GM12891 (cell line): ENCODE measurements around the gene OR2T29. TPM values are rescaled to one million over a fixed set of nuclear protein-coding genes. Genes with fewer than 3 reads are reported as not detected.
"Not testable (repeated sequence)": the region's sequence is repeated elsewhere in the genome, so short reads cannot be mapped to it uniquely, and the experiment has no call there.

Experiments
- DNase-seq: peaks from one replicate; pipeline ENCODE4 v3.0.0; 2011; ENCODE audit warnings: low spot score; ENCODE audit not compliant: insufficient read length
- FAIRE-seq: peaks from 2 replicates; lab custom pipeline; 2011; peaks lifted over from hg19 to GRCh38; lab: Jason Lieb, UNC
- PAX5 ChIP-seq: IDR thresholded peaks from 2 replicates; pipeline ENCODE4 v1.6.1; 2011; ENCODE audit warnings: low read length, moderate library complexity, mild to moderate bottlenecking; ENCODE audit not compliant: insufficient read depth, severe bottlenecking
- POLR2A ChIP-seq: IDR thresholded peaks from 2 replicates; pipeline ENCODE4 v1.6.1; 2011; ENCODE audit warnings: low read depth, low read length, control low read depth
- POLR2AphosphoS5 ChIP-seq: IDR thresholded peaks from 2 replicates; pipeline ENCODE4 v1.6.1; 2011; ENCODE audit warnings: low read depth, low read length, control low read depth
- POU2F2 ChIP-seq: IDR thresholded peaks from 2 replicates; pipeline ENCODE4 v1.6.1; 2011; ENCODE audit warnings: low read depth, mild to moderate bottlenecking, control low read depth, low read length, moderate library complexity
- SPI1 ChIP-seq: IDR thresholded peaks from 2 replicates; pipeline ENCODE4 v1.6.1; 2011; ENCODE audit warnings: low read depth, low read length, control low read depth
- TAF1 ChIP-seq: IDR thresholded peaks from 2 replicates; pipeline ENCODE4 v1.6.1; 2011; ENCODE audit warnings: low read depth, low read length, control low read depth
- polyA plus RNA-seq: library from polyadenylated mRNA; unstranded; fragments of >200 nt; gene quantifications from one replicate; pipeline ENCODE4 v1.2.1, GENCODE V29; 2012; ENCODE audit warnings: low read depth, missing spikeins, inconsistent platforms; ENCODE audit not compliant: missing spikeins

OR2T29 gene, protein sequence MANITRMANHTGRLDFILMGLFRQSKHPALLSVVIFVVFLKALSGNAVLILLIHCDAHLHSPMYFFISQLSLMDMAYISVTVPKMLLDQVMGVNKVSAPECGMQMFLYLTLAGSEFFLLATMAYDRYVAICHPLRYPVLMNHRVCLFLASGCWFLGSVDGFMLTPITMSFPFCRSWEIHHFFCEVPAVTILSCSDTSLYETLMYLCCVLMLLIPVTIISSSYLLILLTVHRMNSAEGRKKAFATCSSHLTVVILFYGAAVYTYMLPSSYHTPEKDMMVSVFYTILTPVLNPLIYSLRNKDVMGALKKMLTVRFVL
- 0.82 TPM for polyA plus RNA-seq

DNA sequence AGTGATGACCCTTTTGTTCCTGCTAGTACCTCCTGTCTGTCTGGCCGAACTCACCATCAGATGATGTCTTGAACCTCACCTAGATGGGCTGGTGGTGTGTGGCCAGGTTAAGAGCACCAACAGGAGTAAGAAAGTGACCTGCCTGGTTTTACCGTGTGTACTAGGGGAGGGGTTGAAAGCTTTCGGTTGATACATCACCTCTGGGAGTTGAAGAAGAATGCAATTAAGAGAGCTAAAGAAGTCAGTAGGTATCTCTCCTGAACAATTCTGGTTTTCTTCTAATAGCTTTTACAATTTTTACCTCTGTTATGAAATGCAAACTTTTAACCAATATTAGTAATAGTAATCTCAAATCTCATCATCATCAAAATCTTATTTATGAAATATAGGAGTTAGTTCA lies at the start of gene OR2T29:
OR2T29 (minus strand) TSS at position 101 of the 400 bp plus-strand sequence. CDS start 3,281 bp downstream, outside the sequence.
- not testable (repeated sequence) for DNase-seq, FAIRE-seq

DNA sequence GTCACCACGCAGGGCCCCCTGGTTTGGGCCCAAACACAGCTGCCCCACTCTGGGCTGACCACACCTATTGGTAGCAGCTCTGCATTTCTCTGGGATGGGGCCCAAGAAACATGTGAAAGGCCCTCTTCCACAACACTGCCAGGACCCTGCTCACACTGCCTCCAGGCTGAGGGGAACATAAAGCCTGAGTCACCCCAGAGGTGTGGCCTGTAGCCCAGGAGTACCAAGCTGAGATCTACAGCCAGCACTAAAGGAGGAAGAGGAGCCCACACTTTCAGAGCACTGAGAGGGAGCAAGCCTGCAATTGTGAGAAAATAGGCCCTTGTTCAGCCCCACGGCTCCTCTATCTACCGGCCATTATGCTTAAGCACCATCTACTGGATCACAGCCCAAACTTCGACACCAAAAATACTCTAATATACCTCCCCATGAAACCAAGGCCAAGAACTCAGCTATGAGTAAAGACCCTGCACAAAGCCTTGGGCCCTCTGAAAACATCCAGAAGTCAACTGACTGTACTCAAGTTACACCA lies 49.4 kb upstream of the OR2T29 start:
- no peak for FAIRE-seq
- TF ChIP-seq POLR2AphosphoS5 (no peak), PAX5 (no peak), POLR2A (no peak), SPI1 (no peak), POU2F2 (no peak), TAF1 (no peak)
- DNase-seq: no peak

DNA sequence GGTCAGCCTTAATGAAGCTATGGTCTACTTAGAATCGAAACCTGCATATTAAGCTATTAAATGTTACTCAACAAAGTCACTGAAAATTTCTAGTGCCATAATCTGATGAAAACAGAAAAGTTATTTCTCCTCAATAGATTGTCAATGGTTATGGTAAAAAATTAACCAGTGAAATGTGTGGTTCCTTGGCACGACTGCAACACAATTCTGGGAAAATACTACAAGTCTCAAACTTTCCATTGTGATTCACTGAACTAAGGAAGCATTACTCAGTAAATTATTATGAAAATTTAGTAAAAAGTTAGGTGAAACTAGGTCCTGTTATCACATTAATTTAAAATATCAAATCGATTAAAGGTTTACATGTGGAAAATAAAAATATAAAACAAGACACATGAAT lies 47.7 kb upstream of the OR2T29 start:
- no peak for DNase-seq
- TF ChIP-seq SPI1 (no peak), TAF1 (no peak), POLR2AphosphoS5 (no peak), POLR2A (no peak), POU2F2 (no peak), PAX5 (no peak)
- FAIRE-seq: no peak

DNA sequence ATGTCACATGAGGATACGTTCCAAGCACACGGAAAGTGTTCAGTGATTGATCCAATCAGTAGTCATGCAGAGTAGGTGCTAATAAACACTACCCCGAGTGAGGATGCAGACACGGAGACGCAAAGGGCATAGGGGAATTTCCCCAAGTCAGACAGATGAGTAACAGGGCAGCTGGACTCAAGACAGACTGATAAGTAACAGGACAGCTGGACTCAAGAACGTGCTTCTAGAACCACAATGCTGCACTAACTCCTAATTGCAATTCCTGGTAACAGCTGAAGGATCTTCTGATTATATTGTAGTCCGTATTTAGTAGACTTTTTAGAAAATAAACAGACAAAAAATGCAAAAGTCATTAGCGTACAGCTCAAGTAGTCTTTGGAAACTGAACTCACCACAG lies 36.8 kb upstream of the OR2T29 start:
- TF ChIP-seq POLR2A: no peak
- TF ChIP-seq POLR2AphosphoS5: no peak
- TF ChIP-seq POU2F2: no peak
- no peak for TF ChIP-seq TAF1
- no peak for TF ChIP-seq PAX5
- TF ChIP-seq SPI1: no peak
- DNase-seq (no peak), FAIRE-seq (no peak)

DNA sequence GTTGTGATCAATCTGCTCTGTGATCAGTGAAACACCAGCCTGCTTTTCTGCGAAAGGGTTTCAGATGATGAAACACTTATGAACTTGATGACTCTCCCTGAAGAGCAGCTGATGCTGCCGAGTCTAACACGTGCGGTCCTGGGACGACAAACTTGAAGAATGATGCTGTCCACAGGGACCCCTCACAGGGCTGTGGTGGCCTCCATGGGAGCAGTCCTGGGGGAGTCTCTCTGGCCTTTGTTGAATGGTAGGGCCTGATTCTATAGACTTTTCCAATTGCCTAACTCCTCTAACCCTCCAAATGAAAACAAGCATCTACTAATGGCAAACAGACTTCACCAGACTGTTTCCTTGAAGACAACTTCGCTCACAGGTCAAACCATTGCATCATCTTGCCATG lies 35.0 kb upstream of the OR2T29 start, which contains the start of gene OR2T10:
OR2T10 (minus strand) TSS at position 112 of the 400 bp plus-strand sequence. CDS start 3,932 bp downstream, outside the sequence.
- TF ChIP-seq POU2F2 (no peak), POLR2A (no peak), TAF1 (no peak), POLR2AphosphoS5 (no peak), PAX5 (no peak), SPI1 (no peak)
- FAIRE-seq (no peak), DNase-seq (no peak)

DNA sequence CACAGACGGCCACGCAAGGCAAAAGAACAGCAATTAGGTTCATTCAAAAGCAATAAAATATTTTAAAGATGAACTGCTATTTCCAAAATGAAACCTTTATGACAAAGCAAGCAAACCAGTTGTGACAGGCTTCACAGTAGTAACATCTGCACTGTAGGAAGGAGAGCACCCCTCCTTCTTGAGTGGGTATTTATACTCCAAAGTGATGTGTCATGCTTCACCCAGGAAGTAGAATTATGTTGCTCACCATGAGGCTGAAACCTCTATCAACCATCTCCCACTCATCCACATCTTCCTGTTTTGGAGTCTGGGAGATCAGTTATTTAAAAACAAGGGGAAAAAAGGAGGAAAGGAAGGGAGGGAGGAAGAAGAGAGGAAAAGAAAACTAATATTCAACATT lies 34.0 kb upstream of the OR2T29 start:
- FAIRE-seq: no peak
- DNase-seq: no peak
- TF ChIP-seq POLR2AphosphoS5 (no peak), PAX5 (no peak), SPI1 (no peak), POLR2A (no peak), TAF1 (no peak), POU2F2 (no peak)

DNA sequence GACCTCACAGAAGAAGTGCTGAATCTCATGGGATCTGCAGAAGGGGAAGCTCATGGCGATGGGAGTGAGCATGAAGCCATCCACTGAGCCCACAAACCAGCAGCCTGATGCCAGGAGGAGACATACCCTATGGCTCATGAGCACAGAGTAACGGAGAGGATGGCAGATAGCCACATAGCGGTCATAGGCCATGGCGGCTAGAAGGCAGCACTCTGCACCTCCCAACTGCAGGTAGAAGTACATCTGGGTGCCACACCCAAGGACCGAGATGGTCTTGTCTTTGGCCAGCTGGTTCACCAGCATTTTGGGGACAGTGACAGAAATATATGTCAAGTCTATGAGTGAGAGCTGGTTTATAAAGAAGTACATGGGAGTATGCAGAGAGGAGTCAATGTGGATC lies 30.7 kb upstream of the OR2T29 start:
- DNase-seq (no peak), FAIRE-seq (no peak)
- TF ChIP-seq POU2F2 (no peak), SPI1 (no peak), TAF1 (no peak)

DNA sequence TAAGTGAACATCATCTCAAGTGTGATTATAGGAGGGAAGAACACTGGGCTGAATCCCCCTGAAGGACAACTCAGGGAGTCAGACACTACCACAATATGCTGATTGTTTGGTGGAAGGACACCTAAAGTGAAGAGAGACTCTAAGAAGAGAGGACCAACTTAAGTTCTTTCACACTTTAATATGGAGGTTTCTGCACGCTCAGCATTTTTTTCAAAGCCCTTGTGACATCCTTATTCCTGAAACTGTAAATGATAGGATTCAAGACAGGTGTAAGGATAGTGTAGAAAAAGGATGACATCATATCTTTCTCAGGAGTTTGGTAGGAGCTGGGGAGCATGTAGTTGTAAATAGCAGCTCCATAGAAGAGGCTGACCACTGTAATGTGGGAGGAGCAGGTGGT lies 30.1 kb upstream of the OR2T29 start:
- TF ChIP-seq TAF1 (no peak), POLR2AphosphoS5 (no peak), PAX5 (no peak), POU2F2 (no peak), SPI1 (no peak), POLR2A (no peak)
- FAIRE-seq: no peak
- no peak for DNase-seq

DNA sequence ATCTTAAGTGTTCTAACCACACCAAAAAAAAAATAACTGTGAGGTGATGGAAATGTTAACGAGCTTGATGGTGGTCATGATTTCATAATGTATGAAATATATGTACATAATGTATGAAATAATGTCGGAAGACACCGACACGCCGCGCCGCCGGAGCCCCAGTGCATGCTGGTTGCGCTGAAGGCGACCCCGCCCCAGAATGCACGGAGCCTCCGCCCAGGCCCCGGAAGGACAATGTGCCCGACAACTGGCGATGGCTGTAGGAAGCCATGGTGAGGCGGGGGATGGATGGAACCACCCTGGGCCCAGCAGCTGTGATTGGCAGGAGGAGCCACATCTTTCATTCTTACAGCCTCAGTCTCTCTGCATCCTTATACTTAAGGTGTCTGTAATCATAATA lies 27.5 kb upstream of the OR2T29 start:
- DNase-seq: no peak
- TF ChIP-seq PAX5 (no peak), POLR2A (no peak), POLR2AphosphoS5 (no peak), TAF1 (no peak), POU2F2 (no peak), SPI1 (no peak)
- no peak for FAIRE-seq

DNA sequence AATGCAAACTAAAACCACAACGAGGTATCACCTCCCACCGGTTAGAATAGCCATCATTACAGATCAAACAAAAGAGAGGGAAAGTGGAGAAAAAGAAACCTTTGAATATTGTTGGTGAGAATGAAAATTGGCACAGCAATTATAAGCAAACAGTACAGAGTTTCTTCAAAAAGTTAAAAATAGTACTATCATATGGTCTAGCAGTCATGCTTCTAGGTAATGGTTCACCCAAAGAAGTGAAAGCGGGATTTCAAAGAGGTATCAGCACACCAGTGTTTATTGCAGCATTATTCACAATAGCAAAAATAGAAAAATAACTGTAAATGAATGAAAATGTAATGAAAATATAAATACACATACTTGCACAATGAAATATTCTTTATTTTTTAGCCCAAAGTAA lies 26.8 kb upstream of the OR2T29 start:
- FAIRE-seq (no peak), DNase-seq (no peak)
- no peak for TF ChIP-seq POLR2A
- no peak for TF ChIP-seq TAF1
- no peak for TF ChIP-seq POU2F2
- no peak for TF ChIP-seq PAX5
- no peak for TF ChIP-seq POLR2AphosphoS5
- TF ChIP-seq SPI1: no peak
